IMR-90 (cell line): ENCODE results near the gene ROCK1. TPM values are rescaled to one million over a fixed set of nuclear protein-coding genes. Genes with fewer than 3 reads are reported as not detected.

Source experiments
- ATAC-seq: fragments of 200-7000 bp; cut with Tn5 transposase; 2 replicates; pipeline ENCODE4 v1.9.1; 2020; ENCODE audit warnings: low read depth, mild to moderate bottlenecking, moderate library complexity
- BruUV-seq: library from RNA; stranded (reverse); fragments of 400-500 nt; replicated peaks from 2 replicates; lab custom pipeline; 2021; lab: Mats Ljungman, UMichigan
- CTCF ChIA-PET: fragments of 300-600 bp; formaldehyde crosslinking; extraction: SDS; loops from one replicate; lab custom pipeline; 2021; ENCODE audit warnings: antibody characterized with exemption; lab: Yijun Ruan, JAX
- POLR2A ChIA-PET: fragments of 300-600 bp; sonication (Branson Sonifier 250); formaldehyde crosslinking; loops from one replicate; lab custom pipeline; 2022; ENCODE audit warnings: antibody characterized with exemption; ENCODE audit not compliant: unreplicated experiment; lab: Charles Lee
- DNase-seq: peaks from one replicate; pipeline ENCODE4 v3.0.0; 2013
- H2AFZ ChIP-seq: replicated peaks from 2 replicates; pipeline ENCODE3; 2013; ENCODE audit warnings: low read length, mild to moderate bottlenecking; ENCODE audit not compliant: poor library complexity
- H2AK5ac ChIP-seq: 2 replicates; pipeline ENCODE4 v1.6.1; 2013; ENCODE audit warnings: low read depth, low read length, inconsistent platforms
- H2AK9ac ChIP-seq: replicated peaks from 2 replicates; pipeline ENCODE3; 2013; ENCODE audit warnings: mild to moderate bottlenecking, low read depth, low read length, moderate library complexity; ENCODE audit not compliant: poor library complexity
- H2BK120ac ChIP-seq: 2 replicates; pipeline ENCODE4 v1.6.1; 2013; ENCODE audit warnings: low read depth, low read length, inconsistent platforms
- H2BK15ac ChIP-seq: 3 replicates; pipeline ENCODE4 v1.6.1; 2013; ENCODE audit warnings: low read depth, low read length, inconsistent platforms
- H2BK20ac ChIP-seq: 2 replicates; pipeline ENCODE4 v1.6.1; 2013; ENCODE audit warnings: low read depth, mild to moderate bottlenecking, inconsistent platforms, low read length, moderate library complexity
- H2BK5ac ChIP-seq: 2 replicates; pipeline ENCODE4 v1.6.1; 2013; ENCODE audit warnings: mild to moderate bottlenecking, low read depth, low read length, inconsistent platforms; ENCODE audit not compliant: poor library complexity, severe bottlenecking
- H3K14ac ChIP-seq: replicated peaks from 2 replicates; pipeline ENCODE4 v1.6.1; 2013; ENCODE audit warnings: low read depth, low read length, inconsistent platforms
- H3K18ac ChIP-seq: 2 replicates; pipeline ENCODE4 v1.6.1; 2013; ENCODE audit warnings: low read depth, low read length, control low read depth
- H3K23ac ChIP-seq: 2 replicates; pipeline ENCODE4 v1.6.1; 2013; ENCODE audit warnings: low read depth, low read length, inconsistent platforms
- H3K27ac ChIP-seq: 2 replicates; pipeline ENCODE4 v1.5.1; 2013; ENCODE audit warnings: mild to moderate bottlenecking, control low read depth, low read length; ENCODE audit not compliant: insufficient read depth
- H3K27me3 ChIP-seq: 2 replicates; pipeline ENCODE4 v1.6.1; 2013; ENCODE audit warnings: low read length; ENCODE audit not compliant: control insufficient read depth, insufficient read depth
- H3K36me3 ChIP-seq: 2 replicates; pipeline ENCODE4 v1.6.1; 2013; ENCODE audit warnings: low read length, mixed read lengths; ENCODE audit not compliant: control insufficient read depth, insufficient read depth
- H3K4ac ChIP-seq: 2 replicates; pipeline ENCODE4 v1.6.1; 2013; ENCODE audit warnings: low read depth, low read length, inconsistent platforms
- H3K4me1 ChIP-seq: 2 replicates; pipeline ENCODE4 v1.6.1; 2013; ENCODE audit warnings: low read length, mixed read lengths; ENCODE audit not compliant: control insufficient read depth, insufficient read depth
- H3K4me2 ChIP-seq: 2 replicates; pipeline ENCODE4 v1.6.1; 2013; ENCODE audit warnings: low read depth, mild to moderate bottlenecking, control low read depth, low read length, moderate library complexity
- H3K4me3 ChIP-seq: 2 replicates; pipeline ENCODE4 v1.5.1; 2013; ENCODE audit warnings: low read depth, mild to moderate bottlenecking, control low read depth, low read length, moderate library complexity; ENCODE audit not compliant: insufficient read depth
- H3K56ac ChIP-seq: 2 replicates; pipeline ENCODE4 v1.6.1; 2013; ENCODE audit warnings: low read length, inconsistent platforms; ENCODE audit not compliant: insufficient read depth; ENCODE audit errors: extremely low read depth
- H3K79me1 ChIP-seq, 2 experiments: 2 replicates each; pipeline ENCODE4 v1.6.1; 2013; ENCODE audit warnings: low read length in 2 of 2, inconsistent platforms in 1 of 2, low read depth in 1 of 2
- H3K9ac ChIP-seq: 2 replicates; pipeline ENCODE4 v1.6.1; 2013; ENCODE audit warnings: low read depth, low read length, control low read depth
- H3K9me1 ChIP-seq: 2 replicates; pipeline ENCODE4 v1.6.1; 2013; ENCODE audit warnings: low read length, inconsistent platforms; ENCODE audit not compliant: insufficient read depth
- H3K9me3 ChIP-seq: 2 replicates; pipeline ENCODE4 v1.6.1; 2013; ENCODE audit warnings: low read length; ENCODE audit not compliant: control insufficient read depth, insufficient read depth
- H4K20me1 ChIP-seq: 2 replicates; pipeline ENCODE4 v1.6.1; 2013; ENCODE audit warnings: low read length, inconsistent platforms; ENCODE audit not compliant: insufficient read depth
- H4K5ac ChIP-seq: 2 replicates; pipeline ENCODE4 v1.6.1; 2013; ENCODE audit warnings: mild to moderate bottlenecking, low read depth, low read length, control low read depth
- H4K8ac ChIP-seq, 2 experiments: 2 replicates each; pipeline ENCODE4 v1.6.1; 2013; ENCODE audit warnings: low read depth in 2 of 2, low read length in 2 of 2, control low read depth in 1 of 2, inconsistent platforms in 1 of 2
- H4K91ac ChIP-seq: 2 replicates; pipeline ENCODE4 v1.6.1; 2013; ENCODE audit warnings: low read depth, low read length, inconsistent platforms; ENCODE audit not compliant: insufficient read depth
- BHLHE40 ChIP-seq: fragments of 150-350 bp; IDR thresholded peaks from 2 replicates; pipeline ENCODE4 v1.6.1; 2016; ENCODE audit warnings: mild to moderate bottlenecking, low read depth, low read length
- CEBPB ChIP-seq: IDR thresholded peaks from 2 replicates; pipeline ENCODE4 v1.6.1; 2012; ENCODE audit warnings: low read depth, low read length, improper control_type of control experiment
- CHD1 ChIP-seq: IDR thresholded peaks from 2 replicates; pipeline ENCODE4 v1.6.1; 2012; ENCODE audit warnings: low read depth, low read length, improper control_type of control experiment
- CTCF ChIP-seq: conservative IDR thresholded peaks from 2 replicates; pipeline ENCODE4 v1.5.1; 2012; ENCODE audit warnings: mild to moderate bottlenecking, low read depth, low read length, improper control_type of control experiment
- ELK1 ChIP-seq: fragments of 150-350 bp; IDR thresholded peaks from 2 replicates; pipeline ENCODE4 v1.6.1; 2016; ENCODE audit warnings: low read depth, mild to moderate bottlenecking, low read length, moderate library complexity, borderline replicate concordance
- FOS ChIP-seq: fragments of 150-350 bp; IDR thresholded peaks from 2 replicates; pipeline ENCODE4 v1.6.1; 2016; ENCODE audit warnings: low read depth, low read length
- MAFK ChIP-seq: IDR thresholded peaks from 2 replicates; pipeline ENCODE4 v1.6.1; 2012; ENCODE audit warnings: low read depth, low read length, improper control_type of control experiment
- MAZ ChIP-seq: IDR thresholded peaks from 2 replicates; pipeline ENCODE4 v1.6.1; 2012; ENCODE audit warnings: low read depth, mild to moderate bottlenecking, low read length, improper control_type of control experiment, moderate library complexity, borderline replicate concordance
- MXI1 ChIP-seq: IDR thresholded peaks from 2 replicates; pipeline ENCODE4 v1.6.1; 2012; ENCODE audit warnings: low read depth, mild to moderate bottlenecking, low read length, moderate library complexity, borderline replicate concordance
- NFE2L2 ChIP-seq: fragments of 150-350 bp; IDR thresholded peaks from 2 replicates; pipeline ENCODE4 v1.6.1; 2016; ENCODE audit warnings: low read depth, mild to moderate bottlenecking, low read length
- POLR2A ChIP-seq: IDR thresholded peaks from 2 replicates; pipeline ENCODE4 v1.6.1; 2012; ENCODE audit warnings: mild to moderate bottlenecking, low read depth, low read length
- RAD21 ChIP-seq: IDR thresholded peaks from 2 replicates; pipeline ENCODE4 v1.6.1; 2012; ENCODE audit warnings: low read length, improper control_type of control experiment
- RCOR1 ChIP-seq: IDR thresholded peaks from 2 replicates; pipeline ENCODE4 v1.6.1; 2012; ENCODE audit warnings: mild to moderate bottlenecking, low read length, improper control_type of control experiment; ENCODE audit not compliant: insufficient replicate concordance
- RFX5 ChIP-seq: IDR thresholded peaks from 2 replicates; pipeline ENCODE4 v1.8.0; 2012; ENCODE audit warnings: low read depth, mild to moderate bottlenecking, low read length, moderate library complexity
- SMC3 ChIP-seq: fragments of 150-350 bp; IDR thresholded peaks from 2 replicates; pipeline ENCODE4 v1.6.1; 2016; ENCODE audit warnings: low read depth, mild to moderate bottlenecking, antibody characterized with exemption, low read length, moderate library complexity
- USF2 ChIP-seq: fragments of 150-350 bp; IDR thresholded peaks from 2 replicates; pipeline ENCODE4 v1.6.1; 2017; ENCODE audit warnings: mild to moderate bottlenecking, antibody characterized with exemption, low read length, low read depth
- dilution Hi-C: fragments of 300-500 bp; cut with HindIII; formaldehyde crosslinking; loops from one replicate; pipeline ENCODE4 v1.14.3; 2018; ENCODE audit warnings: low sequenced_read_pairs; ENCODE audit not compliant: unreplicated experiment
- in situ Hi-C: fragments of 300-500 bp; cut with MboI; formaldehyde crosslinking; loops from 3 replicates; pipeline ENCODE4 v1.14.3; 2019; ENCODE audit warnings: low sequenced_read_pairs, inconsistent platforms, mixed read lengths
- intact Hi-C: fragments of 100-400 bp; cut with micrococcal nuclease; formaldehyde crosslinking; loops from 2 replicates; pipeline ENCODE4 v1.10.0; 2022
- polyA plus RNA-seq, 3 experiments: library from polyadenylated mRNA; depleted of rRNA; stranded (reverse); fragments of >200 nt; gene quantifications; 2 replicates each; pipeline ENCODE4 v1.2.3, GENCODE V29; 2012; ENCODE audit warnings: low replicate concordance in 1 of 3
- total RNA-seq: library from RNA; depleted of rRNA; stranded (reverse); fragments of >200 nt; gene quantifications from 2 replicates; pipeline ENCODE4 v1.2.3, GENCODE V29; 2012

Gene ROCK1
- total and polyA plus RNA-seq, 2 of the 4 experiments (the other 2 are of a cell fraction): 9.9 to 17.0 TPM

GRCh38 chr18:21056545-21056944 lies 55.1 kb downstream of the ROCK1 start:
- no peak overlapping the region for H2BK120ac ChIP-seq
- H2BK20ac ChIP-seq: no peak overlapping the region
- H3K4me3 ChIP-seq: no peak overlapping the region
- CTCF ChIA-PET: no interaction called here
- no peak overlapping the region for H3K9ac ChIP-seq
- no peak overlapping the region for H3K14ac ChIP-seq
- peaks cover 6% of the 10 kb centered on the region for H3K4me1 ChIP-seq
- in situ Hi-C loops (loop anchor here (10.0 kb wide), 1 partner anchor 108 kb away; no protein-coding TSS in a partner anchor), dilution Hi-C loops (no loop called here), intact Hi-C loops (no loop called here)
- no peak overlapping the region for H3K4me2 ChIP-seq
- H4K91ac ChIP-seq: no peak overlapping the region
- H2AK9ac ChIP-seq: no peak overlapping the region
- peaks cover 51% of the 10 kb centered on the region for H4K20me1 ChIP-seq
- H3K4ac ChIP-seq: no peak overlapping the region
- no peaks in the 10 kb centered on the region for H3K27me3 ChIP-seq
- H3K36me3 ChIP-seq: no peaks in the 10 kb centered on the region
- BruUV-seq: no TSS peak
- ATAC-seq (no peak), DNase-seq (no peak)
- TF ChIP-seq FOS (no peak), RCOR1 (no peak), CHD1 (no peak), MAFK (no peak), NFE2L2 (no peak), POLR2A (no peak), CEBPB (no peak), MXI1 (no peak), ELK1 (no peak), BHLHE40 (no peak), RFX5 (no peak), MAZ (no peak), RAD21 (no peak), CTCF (no peak), SMC3 (no peak), USF2 (no peak)
- H3K9me1 ChIP-seq: peaks cover 12% of the 10 kb centered on the region
- H2AK5ac ChIP-seq: no peak overlapping the region
- H2AFZ ChIP-seq: no peak overlapping the region
- H3K79me1 ChIP-seq: peaks cover 36 to 66% of the 10 kb centered on the region in 2 experiments
- H3K18ac ChIP-seq: no peak overlapping the region
- no peak overlapping the region for H4K5ac ChIP-seq
- H2BK15ac ChIP-seq: no peak overlapping the region
- no peak overlapping the region for H4K8ac ChIP-seq
- POLR2A ChIA-PET: no interaction called here
- no peaks in the 10 kb centered on the region for H3K9me3 ChIP-seq
- no peak overlapping the region for H2BK5ac ChIP-seq
- H3K23ac ChIP-seq: no peak overlapping the region
- H3K27ac ChIP-seq: no peak overlapping the region
- no peak overlapping the region for H3K56ac ChIP-seq
